ENCODE results near the gene SLC26A2. TPM values are rescaled to one million over a fixed set of nuclear protein-coding genes. Genes with fewer than 3 reads are reported as not detected.
"Not testable (repeated sequence)": the region's sequence is repeated elsewhere in the genome, so short reads cannot be mapped to it uniquely, and the experiment has no call there.

SLC26A2 gene
- total RNA-seq, 1 donor = 2.7 TPM

DNA sequence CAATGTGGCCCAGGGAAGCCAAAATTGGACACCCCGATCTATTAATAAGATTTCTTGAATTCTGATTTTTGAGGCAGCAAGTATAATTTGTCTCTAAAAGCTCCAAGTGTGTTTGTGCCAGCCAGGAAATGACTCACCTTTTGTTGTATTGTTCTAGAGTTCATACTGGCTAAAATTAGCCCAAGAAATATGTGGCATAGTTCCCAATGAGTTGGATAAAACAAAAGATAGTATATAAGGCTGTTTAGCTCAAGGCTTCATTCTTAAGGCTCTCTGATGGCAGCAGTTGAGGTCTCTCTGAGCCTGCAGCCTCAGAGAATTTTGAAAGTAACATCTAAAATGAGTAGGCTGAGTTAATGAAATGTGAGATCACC is 61.6 kb downstream of the SLC26A2 start:
- Histone ChIP-seq H3K4me3 (ENCODE audit: low read length) (no peak overlapping the region), H3K27me3 (ENCODE audit: insufficient read depth, low read length) (no peaks in the 10 kb centered on the region), H3K4me1 (ENCODE audit: insufficient read depth, low read length) (no peaks in the 10 kb centered on the region), H3K9me3 (ENCODE audit: low read depth, low read length) (no peaks in the 10 kb centered on the region)

DNA sequence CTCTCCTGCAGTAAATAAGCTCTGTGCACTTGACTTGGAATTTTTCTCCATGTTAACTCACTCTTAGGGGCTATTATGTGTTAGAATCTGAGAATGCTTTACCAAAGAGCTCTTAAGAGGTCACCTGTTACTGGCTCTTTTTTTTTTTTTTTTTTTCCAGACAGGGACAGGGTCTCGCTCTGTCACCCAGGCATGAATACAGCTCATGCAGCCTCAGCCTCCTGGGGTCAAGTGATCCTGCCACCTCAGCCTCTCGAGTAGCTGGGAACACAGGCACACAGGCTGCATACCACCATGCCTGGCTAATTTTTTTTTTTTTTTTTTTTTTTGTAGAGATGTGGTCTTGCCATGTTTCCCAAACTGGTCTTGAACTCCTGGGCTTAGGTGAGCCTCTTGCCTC is 62.1 kb downstream of the SLC26A2 start:
- H3K9me3 ChIP-seq (ENCODE audit: low read depth, low read length) = no peaks in the 10 kb centered on the region
- no peak overlapping the region for H3K4me3 ChIP-seq (ENCODE audit: low read length)
- no peaks in the 10 kb centered on the region for H3K27me3 ChIP-seq (ENCODE audit: insufficient read depth, low read length)
- no peaks in the 10 kb centered on the region for H3K4me1 ChIP-seq (ENCODE audit: insufficient read depth, low read length)

DNA sequence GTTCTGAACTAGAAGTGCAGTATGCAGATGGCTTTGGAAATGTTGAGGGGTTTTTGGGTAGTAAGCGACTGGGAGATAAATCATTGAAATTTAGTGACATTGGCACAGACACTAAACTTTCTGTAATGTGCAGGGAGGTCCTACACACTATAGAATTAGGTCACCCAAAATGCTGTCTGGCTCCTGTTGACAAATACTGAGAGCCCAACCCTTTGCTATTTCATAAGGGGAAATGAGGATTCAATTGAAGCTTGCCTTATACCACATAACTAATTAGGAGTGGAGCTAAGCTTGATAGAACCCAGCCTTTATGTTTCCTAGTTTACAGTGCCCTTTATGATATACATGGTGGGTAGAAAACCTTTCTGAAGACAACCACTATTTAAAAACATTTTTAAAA is 62.6 kb downstream of the SLC26A2 start:
- Histone ChIP-seq H3K4me1 (ENCODE audit: insufficient read depth, low read length) (no peaks in the 10 kb centered on the region), H3K4me3 (ENCODE audit: low read length) (no peak overlapping the region), H3K9me3 (ENCODE audit: low read depth, low read length) (no peaks in the 10 kb centered on the region), H3K27me3 (ENCODE audit: insufficient read depth, low read length) (no peaks in the 10 kb centered on the region)

DNA sequence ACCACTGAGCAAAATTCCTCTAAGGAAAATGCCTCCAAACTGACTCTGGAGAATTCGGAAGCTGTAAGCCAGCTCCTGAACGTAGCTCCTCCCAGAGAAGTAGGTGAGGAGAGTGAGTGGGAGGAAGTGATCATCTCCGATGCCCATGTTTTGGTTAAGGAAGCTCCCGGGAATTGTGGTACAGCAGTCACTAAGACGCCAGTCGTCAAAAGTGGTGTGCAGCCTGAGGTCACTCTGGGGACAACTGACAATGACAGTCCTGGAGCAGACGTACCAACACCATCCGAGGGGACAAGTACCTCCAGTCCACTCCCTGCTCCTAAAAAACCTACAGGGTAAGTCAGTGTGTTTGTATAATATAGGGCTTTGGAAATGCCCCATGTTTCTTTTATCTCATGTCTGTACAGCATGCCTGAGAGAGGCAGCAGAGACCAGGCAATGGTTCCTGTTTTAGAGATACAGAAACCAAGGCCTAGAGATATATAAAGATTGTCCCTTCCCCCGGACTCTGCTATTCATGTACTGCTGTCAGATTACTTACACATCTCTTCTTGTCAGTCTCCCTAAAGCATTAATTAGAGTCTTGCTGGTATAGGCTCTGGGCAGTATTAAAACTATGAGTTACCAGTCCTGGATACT is 63.9 kb downstream of the SLC26A2 start:
- H3K4me3 ChIP-seq (ENCODE audit: low read length) = no peak overlapping the region
- H3K27me3 ChIP-seq (ENCODE audit: insufficient read depth, low read length) = no peaks in the 10 kb centered on the region
- H3K9me3 ChIP-seq (ENCODE audit: low read depth, low read length) = no peaks in the 10 kb centered on the region
- H3K4me1 ChIP-seq (ENCODE audit: insufficient read depth, low read length) = no peaks in the 10 kb centered on the region

DNA sequence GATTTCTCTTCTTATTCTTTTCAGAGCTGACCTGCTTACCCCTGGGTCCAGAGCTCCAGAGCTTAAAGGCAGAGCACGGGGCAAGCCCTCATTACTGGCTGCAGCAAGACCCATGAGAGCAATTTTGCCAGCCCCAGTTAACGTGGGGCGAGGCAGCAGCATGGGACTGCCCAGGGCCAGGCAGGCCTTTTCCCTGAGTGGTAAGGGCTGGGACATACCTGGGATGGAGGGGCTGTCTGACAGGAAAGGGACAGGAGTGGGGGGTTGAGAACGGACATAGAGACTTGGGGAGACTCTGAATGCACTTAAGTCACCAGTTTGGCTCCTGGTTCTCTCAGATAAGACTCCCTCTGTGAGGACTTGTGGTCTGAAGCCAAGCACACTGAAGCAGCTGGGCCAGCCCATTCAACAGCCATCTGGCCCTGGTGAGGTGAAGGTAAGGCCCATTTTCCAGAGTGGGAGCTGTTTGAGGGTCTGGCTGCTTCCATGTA is 66.2 kb downstream of the SLC26A2 start:
- no peaks in the 10 kb centered on the region for H3K27me3 ChIP-seq (ENCODE audit: insufficient read depth, low read length)
- no peaks in the 10 kb centered on the region for H3K4me1 ChIP-seq (ENCODE audit: insufficient read depth, low read length)
- H3K9me3 ChIP-seq (ENCODE audit: low read depth, low read length) = no peaks in the 10 kb centered on the region
- no peak overlapping the region for H3K4me3 ChIP-seq (ENCODE audit: low read length)

DNA sequence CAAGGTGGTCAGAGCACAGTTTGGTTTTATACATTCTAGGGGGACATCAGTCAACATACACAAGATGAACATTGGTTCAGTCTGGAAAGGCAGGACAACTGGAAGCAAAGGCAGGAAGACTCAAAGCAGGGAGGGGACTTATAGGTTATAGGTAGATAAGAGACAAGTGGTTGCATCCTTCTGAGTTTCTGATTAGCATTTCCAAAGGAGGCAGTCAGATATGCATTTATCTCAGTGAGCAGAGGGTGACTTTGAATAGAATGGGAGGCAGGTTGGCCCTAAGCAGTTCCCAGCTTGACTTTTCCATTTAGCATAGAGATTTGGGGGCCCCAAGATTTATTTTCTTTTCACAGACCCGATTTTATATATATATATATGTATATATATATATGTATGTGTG is 67.5 kb downstream of the SLC26A2 start:
- not testable (repeated sequence) for H3K9me3 ChIP-seq (ENCODE audit: low read depth, low read length); H3K4me1 ChIP-seq (ENCODE audit: insufficient read depth, low read length); H3K27me3 ChIP-seq (ENCODE audit: insufficient read depth, low read length); H3K4me3 ChIP-seq (ENCODE audit: low read length)

DNA sequence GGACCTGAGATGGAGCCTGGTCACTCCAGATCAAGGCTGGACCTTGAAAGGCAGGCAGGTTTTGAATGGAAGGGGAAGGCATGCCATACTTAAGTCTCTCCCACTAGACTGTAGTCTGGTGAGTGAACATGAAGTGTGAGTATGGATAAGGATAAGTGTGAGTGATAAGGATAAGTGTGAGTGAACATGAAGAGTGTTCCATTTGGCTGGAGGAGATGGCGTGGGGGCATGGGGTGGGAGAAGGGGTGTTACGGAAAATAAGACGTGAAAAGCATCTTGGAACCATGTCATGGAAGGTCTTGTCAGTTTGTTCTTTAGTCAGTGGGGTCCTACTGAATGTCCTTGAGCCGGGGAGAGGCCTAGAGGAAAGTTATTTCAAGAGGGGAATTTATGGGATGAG is 72.8 kb downstream of the SLC26A2 start:
- H3K9me3 ChIP-seq (ENCODE audit: low read depth, low read length) = no peaks in the 10 kb centered on the region
- H3K27me3 ChIP-seq (ENCODE audit: insufficient read depth, low read length) = no peaks in the 10 kb centered on the region
- H3K4me3 ChIP-seq (ENCODE audit: low read length) = no peak overlapping the region
- no peaks in the 10 kb centered on the region for H3K4me1 ChIP-seq (ENCODE audit: insufficient read depth, low read length)

DNA sequence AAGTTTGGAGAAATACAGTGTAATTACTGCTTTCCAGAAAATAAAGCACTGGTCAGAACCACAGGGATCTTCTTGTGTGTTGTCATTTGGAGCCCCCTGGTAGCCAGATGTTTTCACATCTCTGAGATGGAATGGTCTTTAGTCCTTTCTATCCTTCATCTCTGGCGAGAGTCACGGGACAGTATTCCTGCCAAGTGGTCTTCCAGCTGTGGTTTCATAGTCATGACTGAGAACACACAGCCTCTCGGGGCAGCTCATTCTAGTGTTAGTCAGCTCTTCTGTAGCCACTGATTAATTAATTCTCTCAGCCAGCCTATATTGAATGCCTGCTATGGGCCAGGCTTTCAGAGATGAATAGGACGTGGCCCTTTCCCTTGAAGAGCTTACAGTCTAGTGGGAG is 74.1 kb downstream of the SLC26A2 start:
- Histone ChIP-seq H3K9me3 (ENCODE audit: low read depth, low read length) (no peaks in the 10 kb centered on the region), H3K27me3 (ENCODE audit: insufficient read depth, low read length) (no peaks in the 10 kb centered on the region), H3K4me3 (ENCODE audit: low read length) (no peak overlapping the region), H3K4me1 (ENCODE audit: insufficient read depth, low read length) (no peaks in the 10 kb centered on the region)

DNA sequence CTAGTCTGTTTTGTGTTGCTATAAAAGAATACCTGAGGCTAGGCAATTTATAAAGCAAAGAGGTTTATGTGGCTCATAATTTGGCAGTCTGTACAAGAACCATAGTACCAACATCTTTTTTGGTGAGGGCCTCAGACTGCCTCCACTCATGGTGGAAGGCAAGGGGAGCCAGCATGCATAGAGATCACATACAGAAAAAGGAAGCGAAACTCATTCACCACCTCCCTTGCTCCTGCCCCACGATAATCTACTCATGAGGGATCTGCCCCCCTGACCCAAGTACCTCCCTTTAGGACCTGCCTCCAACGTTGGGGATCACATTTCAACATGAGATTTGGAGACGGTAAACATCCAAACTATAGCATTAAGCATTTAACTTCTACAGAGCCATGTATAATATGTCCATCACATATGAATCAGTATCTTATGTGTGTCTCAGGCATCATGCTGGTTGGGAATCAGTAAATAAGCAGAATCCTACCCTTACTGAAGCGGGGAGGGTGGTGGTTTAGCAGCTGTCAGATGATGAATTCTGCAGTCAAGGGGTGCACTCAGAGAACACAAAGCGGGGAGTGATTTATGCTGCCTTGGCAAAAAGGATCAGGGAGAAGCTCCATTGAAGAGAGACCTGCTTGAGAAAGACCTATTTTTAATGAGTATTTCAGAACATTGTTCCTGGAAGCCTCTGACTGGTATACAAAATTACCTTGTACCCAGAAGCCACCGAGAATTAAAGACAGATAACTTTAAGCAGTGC is 74.8 kb downstream of the SLC26A2 start:
- Histone ChIP-seq H3K4me3 (ENCODE audit: low read length) (no peak overlapping the region), H3K9me3 (ENCODE audit: low read depth, low read length) (no peaks in the 10 kb centered on the region), H3K4me1 (ENCODE audit: insufficient read depth, low read length) (no peaks in the 10 kb centered on the region), H3K27me3 (ENCODE audit: insufficient read depth, low read length) (no peaks in the 10 kb centered on the region)

DNA sequence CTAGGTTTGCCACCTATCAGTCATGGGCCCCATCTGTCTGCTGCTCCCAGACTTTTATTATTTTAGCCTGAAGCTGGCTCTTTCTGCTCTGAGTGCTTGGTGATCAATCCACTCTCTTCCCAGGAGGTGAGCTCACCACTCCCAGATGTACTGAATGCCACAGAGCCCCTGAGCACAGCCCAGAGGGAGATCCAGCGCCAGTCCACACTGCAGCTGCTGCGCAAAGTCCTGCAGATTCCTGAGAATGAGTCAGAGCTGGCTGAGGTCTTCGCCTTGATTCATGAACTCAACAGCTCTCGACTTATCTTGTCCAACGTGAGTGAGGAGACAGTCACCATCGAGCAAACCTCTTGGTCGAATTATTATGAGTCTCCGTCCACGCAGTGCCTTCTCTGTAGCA is 76.0 kb downstream of the SLC26A2 start:
- Histone ChIP-seq H3K27me3 (ENCODE audit: insufficient read depth, low read length) (no peaks in the 10 kb centered on the region), H3K9me3 (ENCODE audit: low read depth, low read length) (no peaks in the 10 kb centered on the region), H3K4me3 (ENCODE audit: low read length) (no peak overlapping the region), H3K4me1 (ENCODE audit: insufficient read depth, low read length) (no peaks in the 10 kb centered on the region)

Other genes starting within 250 kb of the SLC26A2 start
- gene PPARGC1B, start 230.4 kb upstream of the SLC26A2 start, total RNA-seq = 2.6 TPM
- not detected for gene PDE6A, start 16.0 kb upstream of the SLC26A2 start, total RNA-seq
- 2.1 TPM for gene TIGD6, start 39.9 kb downstream of the SLC26A2 start, total RNA-seq
- 27.2 TPM for gene HMGXB3, start 40.0 kb downstream of the SLC26A2 start, total RNA-seq
- gene CSF1R, start 125.8 kb downstream of the SLC26A2 start, total RNA-seq = 5.2 TPM
- gene PDGFRB, start 195.1 kb downstream of the SLC26A2 start, total RNA-seq = 0.94 TPM
- not detected for gene CDX1, start 206.0 kb downstream of the SLC26A2 start, total RNA-seq
- 0.10 TPM for gene SLC6A7, start 229.3 kb downstream of the SLC26A2 start, total RNA-seq